Measurements from ENCODE around the gene CDC42SE2.

CDC42SE2 gene

GRCh38 chr5:131386779-131387178, 122.9 kb downstream of the CDC42SE2 start:
- no peak for DNase-seq (ENCODE audit: low read depth in 1 of 2, low spot score in 1 of 2)
- no peak for TF ChIP-seq SPI1 (IDR thresholded peaks at IDR 0.05; ENCODE audit: borderline replicate concordance, low read depth)
- TF ChIP-seq POLR2AphosphoS5 (IDR thresholded peaks at IDR 0.05; ENCODE audit: low read depth) = no peak
- no peak for TF ChIP-seq GABPA (IDR thresholded peaks at IDR 0.05; ENCODE audit: low read depth)
- TF ChIP-seq CTCF (IDR thresholded peaks at IDR 0.05; ENCODE audit: insufficient read depth, low read length) = no peak
- TF ChIP-seq REST (IDR thresholded peaks at IDR 0.05; ENCODE audit: insufficient replicate concordance, low read depth) = no peak

DNA sequence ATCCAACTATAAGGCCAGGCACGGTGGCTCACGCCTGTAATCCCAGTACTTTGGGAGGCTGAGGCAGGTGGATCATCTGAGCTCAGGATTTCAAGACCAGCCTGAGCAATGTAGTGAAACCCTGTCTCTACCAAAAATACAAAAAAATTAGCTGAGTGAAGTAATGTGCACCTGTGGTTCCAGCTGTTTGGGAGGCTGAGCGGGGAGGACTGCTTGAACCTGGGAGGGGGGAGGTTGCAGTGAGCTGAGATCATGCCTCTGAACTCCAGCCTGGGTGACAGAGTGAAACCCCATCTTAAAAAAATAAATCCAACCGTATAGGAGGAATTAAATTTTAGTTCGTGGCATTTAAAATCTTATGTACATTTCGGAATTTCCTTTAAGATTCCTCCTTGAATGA, 123.4 kb downstream of the CDC42SE2 start:
- H3K4me3 ChIP-seq (replicated peaks; ENCODE audit: insufficient read depth, low read length) = no peak overlapping the region
- TF ChIP-seq GABPA (IDR thresholded peaks at IDR 0.05; ENCODE audit: low read depth) (no peak), POLR2AphosphoS5 (IDR thresholded peaks at IDR 0.05; ENCODE audit: low read depth) (no peak), SPI1 (IDR thresholded peaks at IDR 0.05; ENCODE audit: borderline replicate concordance, low read depth) (no peak), CTCF (IDR thresholded peaks at IDR 0.05; ENCODE audit: insufficient read depth, low read length) (no peak)
- no peak overlapping the region for H3K27ac ChIP-seq (replicated peaks)
- DNase-seq (ENCODE audit: low read depth in 1 of 2, low spot score in 1 of 2) = no peak
- no peaks in the 10 kb centered on the region for H3K27me3 ChIP-seq (ENCODE audit: insufficient read depth, poor library complexity, severe bottlenecking)

More at GRCh38 chr5:131386779-131387178, 122.9 kb downstream of the CDC42SE2 start:
- Histone ChIP-seq H3K27ac (replicated peaks) (no peak overlapping the region), H3K27me3 (ENCODE audit: insufficient read depth, poor library complexity, severe bottlenecking) (no peaks in the 10 kb centered on the region), H3K4me3 (replicated peaks; ENCODE audit: insufficient read depth, low read length) (no peak overlapping the region)

DNA sequence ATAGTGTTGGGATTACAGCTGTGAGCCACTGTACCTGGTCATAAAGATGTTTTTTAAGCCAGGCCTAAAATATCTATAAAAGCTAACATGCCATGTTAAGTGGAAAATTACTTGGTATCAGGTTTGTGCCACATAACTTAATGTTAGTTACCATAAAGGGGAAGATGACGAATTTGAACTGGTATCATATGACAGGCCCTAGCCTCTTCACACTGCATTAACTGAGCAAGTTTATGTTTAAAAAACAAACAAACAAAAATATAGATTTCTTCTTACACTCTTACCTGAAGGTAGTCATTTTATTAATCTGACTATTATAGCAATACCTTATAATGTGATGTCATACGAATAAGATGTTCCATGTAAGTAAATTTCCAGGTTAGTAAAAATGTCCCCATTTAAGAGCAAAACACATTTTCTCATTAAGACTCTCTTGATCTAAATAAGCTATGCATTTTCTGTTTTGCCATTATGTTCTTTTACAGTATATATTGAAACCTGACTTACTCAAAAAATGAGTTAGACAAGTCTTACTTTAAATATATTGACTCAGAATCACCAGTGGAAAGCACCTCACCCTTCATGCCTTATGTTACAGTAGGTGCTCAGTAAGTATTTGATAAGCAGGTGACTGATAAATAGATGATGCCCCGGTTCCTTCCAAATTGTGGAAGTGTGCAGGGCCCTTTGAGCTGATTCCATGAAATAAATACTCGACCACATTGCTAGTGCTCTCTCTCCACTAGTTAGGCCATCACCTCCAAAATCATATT, 125.4 kb downstream of the CDC42SE2 start:
- H3K4me3 ChIP-seq (replicated peaks; ENCODE audit: insufficient read depth, low read length) = no peak overlapping the region
- no peaks in the 10 kb centered on the region for H3K27me3 ChIP-seq (ENCODE audit: insufficient read depth, poor library complexity, severe bottlenecking)
- H3K27ac ChIP-seq (replicated peaks) = no peak overlapping the region
- no peak for TF ChIP-seq POLR2AphosphoS5 (IDR thresholded peaks at IDR 0.05; ENCODE audit: low read depth)
- TF ChIP-seq SPI1 (IDR thresholded peaks at IDR 0.05; ENCODE audit: borderline replicate concordance, low read depth) = no peak
- TF ChIP-seq REST (IDR thresholded peaks at IDR 0.05; ENCODE audit: insufficient replicate concordance, low read depth) = no peak
- no peak for TF ChIP-seq GABPA (IDR thresholded peaks at IDR 0.05; ENCODE audit: low read depth)
- no peak for TF ChIP-seq CTCF (IDR thresholded peaks at IDR 0.05; ENCODE audit: insufficient read depth, low read length)
- DNase-seq (ENCODE audit: low read depth in 1 of 2, low spot score in 1 of 2) = no peak
